Thyroid gland (tissue), 4 donors: ENCODE measurements around the gene LRRC27. TPM values are rescaled to one million over a fixed set of nuclear protein-coding genes. Genes with fewer than 3 reads are reported as not detected.
"Not testable (repeated sequence)": the region's sequence is repeated elsewhere in the genome, so short reads cannot be mapped to it uniquely, and the experiment has no call there.

ENCODE experiments used
- DNase-seq, 2 donors: peaks; one replicate each; pipeline ENCODE4 v3.0.0-alpha.2; 2019
- H3K27ac ChIP-seq, 3 donors: fragments of 200-600 bp; sonication (generic); 1 replicate in 2 of 3; 2 replicates in 1 of 3; pipeline ENCODE4 v1.5.1; 2016 to 2019; ENCODE audit warnings: mild to moderate bottlenecking in 1 of 3, moderate library complexity in 1 of 3
- H3K27me3 ChIP-seq: fragments of 200-600 bp; sonication (generic); one replicate; pipeline ENCODE4 v1.5.1; 2019
- H3K36me3 ChIP-seq, 2 donors: fragments of 200-600 bp; sonication (generic); one replicate each; pipeline ENCODE4 v1.5.1; 2016 to 2019
- H3K4me1 ChIP-seq, 2 donors: fragments of 200-600 bp; sonication (generic); one replicate each; pipeline ENCODE4 v1.5.1; 2017 to 2019
- H3K4me3 ChIP-seq, 3 donors: fragments of 200-600 bp; sonication (generic); replicated peaks in 1 of 3; 1 replicate in 2 of 3; 2 replicates in 1 of 3; pipeline ENCODE4 v1.5.1; 2016; ENCODE audit warnings: mild to moderate bottlenecking in 1 of 3
- H3K9me3 ChIP-seq: fragments of 200-600 bp; sonication (generic); one replicate; pipeline ENCODE4 v1.5.1; 2017
- POLR2A ChIP-seq, 2 donors: fragments of 450-650 bp; IDR thresholded peaks; one replicate each; pipeline ENCODE4 v1.6.1; 2017; ENCODE audit warnings: antibody characterized with exemption in 2 of 2, mild to moderate bottlenecking in 2 of 2, moderate library complexity in 1 of 2
- WGBS, 2 donors: methylation state at CpG; one replicate each; pipeline ENCODE4 v1.1.5; 2017; 5-methylcytosine and 5-hydroxymethylcytosine counted together
- intact Hi-C: fragments of 100-400 bp; cut with DNase I; formaldehyde crosslinking; loops from one replicate; pipeline ENCODE4 v1.15.1; 2023
- total RNA-seq, 4 donors: library from RNA; depleted of rRNA; stranded (reverse); fragments of >200 nt; gene quantifications; one replicate each; pipeline ENCODE4 v1.2.3, GENCODE V29; 2016
- TF ChIP-seq, protein P1 (sequence below), 6 experiments: fragments of 200-600 bp in 3 of 6; fragments of 450-650 bp in 3 of 6; sonication (generic) in 3 of 6; IDR thresholded peaks; one replicate each; pipeline ENCODE4 v1.5.1; 2016 to 2019; ENCODE audit warnings: antibody characterized with exemption in 6 of 6, mild to moderate bottlenecking in 2 of 6, inconsistent platforms in 1 of 6, moderate library complexity in 1 of 6

LRRC27 gene
- total RNA-seq, 4 donors from 2014 or later = 14.0 to 24.4 (median 19.4) TPM

DNA sequence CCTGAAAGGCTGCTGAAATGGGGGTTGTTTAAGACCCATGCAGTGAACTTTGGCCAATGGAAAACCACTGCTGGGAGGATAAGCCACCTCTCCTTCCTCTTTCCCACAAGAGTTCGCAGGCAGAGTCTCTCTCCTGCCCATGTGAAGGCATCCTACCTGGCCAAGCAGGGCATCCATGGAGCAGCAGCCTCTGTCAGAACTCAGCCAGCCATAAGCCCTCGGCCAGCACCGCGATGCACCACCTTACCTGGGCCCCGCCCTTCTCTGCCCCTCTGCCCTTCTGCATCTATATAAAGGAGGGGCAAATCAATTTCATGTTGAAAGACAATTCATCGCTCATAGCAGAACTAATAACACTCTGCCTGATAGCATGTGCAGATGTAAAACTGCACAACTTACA, 18.1 kb upstream of the LRRC27 start:
- no peaks in the 10 kb centered on the region for H3K36me3 ChIP-seq
- H3K9me3 ChIP-seq = no peaks in the 10 kb centered on the region
- H3K27ac ChIP-seq = no peak overlapping the region
- TF ChIP-seq POLR2A (IDR thresholded peaks at IDR 0.05) = no peak
- TF ChIP-seq, protein P1, sequence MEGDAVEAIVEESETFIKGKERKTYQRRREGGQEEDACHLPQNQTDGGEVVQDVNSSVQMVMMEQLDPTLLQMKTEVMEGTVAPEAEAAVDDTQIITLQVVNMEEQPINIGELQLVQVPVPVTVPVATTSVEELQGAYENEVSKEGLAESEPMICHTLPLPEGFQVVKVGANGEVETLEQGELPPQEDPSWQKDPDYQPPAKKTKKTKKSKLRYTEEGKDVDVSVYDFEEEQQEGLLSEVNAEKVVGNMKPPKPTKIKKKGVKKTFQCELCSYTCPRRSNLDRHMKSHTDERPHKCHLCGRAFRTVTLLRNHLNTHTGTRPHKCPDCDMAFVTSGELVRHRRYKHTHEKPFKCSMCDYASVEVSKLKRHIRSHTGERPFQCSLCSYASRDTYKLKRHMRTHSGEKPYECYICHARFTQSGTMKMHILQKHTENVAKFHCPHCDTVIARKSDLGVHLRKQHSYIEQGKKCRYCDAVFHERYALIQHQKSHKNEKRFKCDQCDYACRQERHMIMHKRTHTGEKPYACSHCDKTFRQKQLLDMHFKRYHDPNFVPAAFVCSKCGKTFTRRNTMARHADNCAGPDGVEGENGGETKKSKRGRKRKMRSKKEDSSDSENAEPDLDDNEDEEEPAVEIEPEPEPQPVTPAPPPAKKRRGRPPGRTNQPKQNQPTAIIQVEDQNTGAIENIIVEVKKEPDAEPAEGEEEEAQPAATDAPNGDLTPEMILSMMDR (IDR thresholded peaks at IDR 0.05) = no peak
- DNase-seq = no peak
- intact Hi-C loops = no loop called here
- H3K27me3 ChIP-seq = no peaks in the 10 kb centered on the region
- peaks cover under 1% of the 10 kb centered on the region in 2 donors for H3K4me1 ChIP-seq
- WGBS, 2 donors = 90 to 98% methylated on average over 6 of the region's 6 CpGs
- no peak overlapping the region for H3K4me3 ChIP-seq

DNA sequence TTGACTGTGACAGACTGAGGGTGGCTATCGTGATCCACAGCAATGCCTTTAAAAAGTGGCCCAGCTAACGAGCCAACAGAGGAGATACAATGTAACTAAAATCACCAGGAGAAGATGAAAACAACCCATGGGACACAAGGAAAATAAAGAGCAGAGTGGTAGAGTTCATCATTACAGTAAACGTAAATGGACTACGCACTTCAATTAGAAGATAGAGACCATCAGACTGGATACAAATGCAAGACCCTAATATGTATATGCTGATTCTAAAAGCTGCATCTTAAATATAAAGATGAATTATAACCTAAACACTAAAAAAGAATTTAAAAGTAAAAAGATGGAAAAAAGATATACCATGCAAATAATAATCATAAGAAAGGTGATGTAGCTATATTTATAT, 17.7 kb upstream of the LRRC27 start:
- no peaks in the 10 kb centered on the region for H3K9me3 ChIP-seq
- no peak overlapping the region for H3K27ac ChIP-seq
- TF ChIP-seq, protein P1 (IDR thresholded peaks at IDR 0.05) = no peak
- TF ChIP-seq POLR2A (IDR thresholded peaks at IDR 0.05) = no peak
- intact Hi-C loops = no loop called here
- no peaks in the 10 kb centered on the region for H3K36me3 ChIP-seq
- 97% methylated on average over 4 of the region's 4 CpGs for whole genome bisulfite sequencing, 2 donors
- no peaks in the 10 kb centered on the region for H3K27me3 ChIP-seq
- no peak overlapping the region for H3K4me3 ChIP-seq
- no peak for DNase-seq
- H3K4me1 ChIP-seq = no peaks in the 10 kb centered on the region

DNA sequence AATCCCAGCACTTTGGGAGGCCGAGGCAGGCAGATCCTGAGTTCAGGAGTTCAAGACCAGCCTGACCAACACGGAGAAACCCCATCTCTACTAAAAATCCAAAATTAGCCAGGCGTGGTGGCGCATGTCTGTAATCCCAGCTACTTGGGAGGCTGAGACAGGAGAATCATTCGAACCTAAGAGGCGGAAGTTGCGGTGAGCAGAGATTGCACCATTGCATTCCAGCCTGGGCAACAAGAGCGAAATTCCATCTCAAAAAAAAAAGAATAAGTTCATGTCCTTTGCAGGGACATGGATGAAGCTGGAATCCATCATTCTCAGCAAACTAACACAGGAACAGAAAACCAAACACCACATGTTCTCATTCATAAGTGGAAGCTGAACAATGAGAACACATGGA, 17.1 kb upstream of the LRRC27 start:
- H3K9me3 ChIP-seq, DNase-seq, H3K36me3 ChIP-seq, H3K4me1 ChIP-seq, H3K27me3 ChIP-seq, intact Hi-C loops, H3K27ac ChIP-seq, H3K4me3 ChIP-seq: not testable (repeated sequence)
- 91 to 95% methylated on average over 8 of the region's 8 CpGs for WGBS, 2 donors

DNA sequence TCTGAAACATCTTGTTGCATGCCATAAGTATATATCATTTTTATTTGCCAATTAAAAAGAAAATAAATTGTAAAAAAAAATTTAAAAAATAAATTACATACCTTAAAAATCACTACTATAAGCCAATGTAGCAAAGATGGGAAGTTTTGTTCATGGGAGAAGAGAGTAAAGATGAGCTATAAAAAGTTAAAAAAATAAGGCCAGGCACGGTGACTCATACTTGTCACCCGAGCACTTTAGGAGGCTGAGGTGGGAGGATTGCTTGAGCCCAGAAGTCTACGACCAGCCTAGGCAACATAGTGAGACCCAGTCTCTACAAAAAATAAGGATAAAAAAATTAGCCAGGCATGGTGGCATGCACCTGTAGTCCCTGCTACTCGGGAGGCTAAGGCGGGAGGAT, 15.9 kb upstream of the LRRC27 start:
- Histone ChIP-seq H3K4me1 (peaks cover 0 to 8% of the 10 kb centered on the region in 2 donors), H3K27ac (no peak overlapping the region), H3K4me3 (no peak overlapping the region), H3K9me3 (no peaks in the 10 kb centered on the region), H3K36me3 (no peaks in the 10 kb centered on the region), H3K27me3 (no peaks in the 10 kb centered on the region)
- DNase-seq = no peak
- TF ChIP-seq POLR2A (IDR thresholded peaks at IDR 0.05) = no peak
- TF ChIP-seq, protein P1 (IDR thresholded peaks at IDR 0.05) = no peak
- intact Hi-C loops = no loop called here
- WGBS, 2 donors = 85 to 88% methylated on average over 5 of the region's 5 CpGs

DNA sequence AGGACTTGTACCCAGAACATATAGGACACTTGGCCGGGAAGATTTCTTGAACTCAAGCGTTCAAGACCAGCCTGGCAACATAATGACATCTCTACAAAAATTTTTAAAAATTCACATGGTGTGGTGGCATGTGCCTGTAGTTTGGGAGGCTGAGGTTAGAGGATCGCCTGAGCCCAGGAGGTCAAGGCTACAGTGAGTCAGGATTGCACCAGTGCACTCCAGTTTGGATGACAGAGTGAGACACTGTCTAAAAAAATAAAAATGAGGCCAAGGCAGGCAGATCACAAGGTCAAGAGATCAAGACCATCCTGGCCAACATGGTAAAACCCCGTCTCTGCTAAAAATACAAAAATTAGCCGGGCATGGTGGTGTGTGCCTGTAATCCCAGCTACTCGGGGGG, 14.5 kb upstream of the LRRC27 start:
- DNase-seq, H3K9me3 ChIP-seq, H3K27me3 ChIP-seq, H3K36me3 ChIP-seq, H3K4me1 ChIP-seq, H3K4me3 ChIP-seq, intact Hi-C loops, H3K27ac ChIP-seq: not testable (repeated sequence)
- WGBS, 2 donors = 89% methylated on average over 6 of the region's 6 CpGs

DNA sequence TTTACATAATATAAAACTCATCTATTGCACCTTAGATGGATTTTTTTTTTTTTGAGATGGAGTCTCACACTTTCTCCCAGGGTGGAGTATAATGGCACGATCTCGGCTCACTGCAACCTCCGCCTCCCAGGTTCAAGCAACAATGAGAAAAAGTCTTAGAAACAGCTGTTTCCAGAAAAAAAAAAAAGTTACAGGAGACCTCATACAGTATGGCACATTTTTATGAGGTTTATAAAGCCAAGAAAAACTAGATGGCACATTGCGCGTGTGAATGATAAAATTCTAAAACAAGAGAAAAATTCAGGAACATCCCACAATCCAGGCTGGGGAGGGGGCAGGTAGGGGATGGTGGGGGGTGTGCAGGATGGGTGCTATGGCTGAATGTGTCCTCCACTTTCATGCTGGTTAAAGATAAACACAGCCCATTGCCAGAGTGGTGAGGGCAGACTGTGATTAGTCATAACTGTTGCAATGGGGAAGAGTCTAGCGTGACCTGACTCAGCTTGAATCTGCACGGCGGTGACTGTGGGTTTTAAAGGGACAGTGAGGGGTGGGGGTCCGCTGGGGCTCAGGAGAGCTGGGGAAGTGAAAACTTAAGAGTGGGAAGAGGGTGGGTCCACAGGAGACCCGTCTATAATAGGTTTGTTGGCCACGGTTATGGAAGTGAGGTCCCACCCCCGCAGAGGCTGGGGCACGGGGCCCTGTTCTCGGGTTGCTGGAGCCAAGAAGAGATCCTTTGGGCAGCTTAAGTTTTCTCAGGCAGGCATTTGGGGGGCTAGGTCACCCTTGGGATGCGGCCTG, 11.9 kb upstream of the LRRC27 start:
- intact Hi-C loops = no loop called here
- Histone ChIP-seq H3K36me3 (no peaks in the 10 kb centered on the region), H3K27ac (no peak overlapping the region), H3K27me3 (no peaks in the 10 kb centered on the region), H3K4me3 (no peak overlapping the region), H3K9me3 (no peaks in the 10 kb centered on the region), H3K4me1 (peaks cover 0 to 8% of the 10 kb centered on the region in 2 donors)
- peak in 1 of 2 donors; percentile 50 for DNase-seq
- TF ChIP-seq, protein P1 (IDR thresholded peaks at IDR 0.05) = no peak
- WGBS, 2 donors = 62 to 78% methylated on average over 14 to 15 of the region's 15 CpGs
